HuH-7 (cell line): ENCODE data around the gene VWC2.
A peak's percentile ranks its signal among the peaks of the same experiment; 100 is the strongest.

Source experiments
- DNase-seq: peaks from one replicate; pipeline ENCODE4 v3.0.0; 2011; ENCODE audit warnings: low spot score

Gene VWC2

DNA sequence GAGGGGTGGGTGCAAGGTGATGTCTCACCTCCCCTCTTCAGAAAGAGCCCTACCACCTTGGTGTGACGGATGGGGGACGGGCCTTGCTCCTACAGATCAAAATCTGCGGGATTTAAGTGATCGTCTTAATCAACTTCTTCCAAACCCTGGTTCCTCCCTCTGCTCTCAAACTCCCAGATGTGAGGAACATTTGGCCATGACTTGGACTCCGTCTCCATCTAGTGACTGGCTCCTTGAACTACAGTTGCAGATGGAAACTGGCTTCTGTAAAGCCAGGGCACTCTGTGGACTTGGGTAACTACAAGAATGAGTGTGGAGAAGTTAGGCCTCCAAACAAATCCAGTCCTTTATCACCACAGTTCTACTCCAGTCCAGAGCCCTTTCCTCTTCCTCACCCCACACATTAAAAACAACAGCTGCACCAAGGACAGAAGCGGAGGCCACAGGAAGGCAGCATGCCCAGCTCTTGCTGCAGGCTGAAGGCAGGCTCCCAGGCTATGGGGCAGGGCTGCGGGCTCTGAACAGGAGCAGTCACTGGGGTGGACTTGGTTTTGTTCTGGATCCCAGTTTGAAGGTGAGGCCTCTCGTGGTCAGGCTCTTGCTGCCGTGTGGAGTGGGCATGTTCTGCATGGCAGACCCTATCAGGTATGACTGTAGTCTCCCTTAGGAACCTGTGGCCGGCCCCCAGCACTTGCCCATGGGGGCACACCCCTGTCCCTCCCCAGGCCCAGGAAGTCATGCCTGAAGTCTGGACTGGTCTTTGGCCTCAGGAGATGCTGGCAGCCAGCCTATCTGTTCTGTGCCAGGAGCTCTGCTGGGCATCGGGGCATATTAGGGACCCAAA lies 79.4 kb downstream of the VWC2 start:
- peak; percentile 63 for DNase-seq

DNA sequence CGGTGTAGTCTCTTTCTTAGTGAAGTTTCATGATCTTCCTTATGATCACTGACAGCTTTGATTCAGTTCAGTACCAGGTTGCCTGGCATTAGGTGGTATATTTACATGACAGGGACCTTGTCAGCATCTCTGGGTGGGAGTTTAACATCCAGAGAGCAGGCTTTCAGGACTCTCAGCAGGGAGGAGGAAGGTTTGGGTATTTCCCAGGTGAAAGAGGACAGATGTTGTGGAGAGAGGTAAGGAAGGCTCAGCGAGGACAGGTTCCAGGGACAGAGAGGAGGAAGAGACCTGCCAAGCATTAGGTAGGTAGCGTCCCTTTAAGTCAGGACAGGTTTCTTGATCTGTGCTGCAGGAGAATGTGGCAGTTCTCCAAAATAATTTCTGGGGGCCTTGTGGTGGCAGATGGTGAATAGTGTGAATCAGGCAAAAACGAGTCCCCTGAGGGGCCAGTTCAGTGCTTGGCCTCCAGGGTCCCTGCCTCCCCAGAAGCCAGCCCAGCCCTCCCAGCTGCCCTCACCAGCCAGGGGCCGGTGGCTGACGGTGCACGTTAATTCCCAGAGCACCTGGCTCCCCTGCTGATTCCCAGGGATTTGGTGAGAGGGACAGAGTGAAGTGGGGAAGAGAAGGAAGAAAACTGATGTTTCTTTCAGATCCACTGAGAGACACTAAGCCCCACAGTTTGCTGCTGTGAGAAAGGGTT lies 82.0 kb downstream of the VWC2 start:
- no peak for DNase-seq

DNA sequence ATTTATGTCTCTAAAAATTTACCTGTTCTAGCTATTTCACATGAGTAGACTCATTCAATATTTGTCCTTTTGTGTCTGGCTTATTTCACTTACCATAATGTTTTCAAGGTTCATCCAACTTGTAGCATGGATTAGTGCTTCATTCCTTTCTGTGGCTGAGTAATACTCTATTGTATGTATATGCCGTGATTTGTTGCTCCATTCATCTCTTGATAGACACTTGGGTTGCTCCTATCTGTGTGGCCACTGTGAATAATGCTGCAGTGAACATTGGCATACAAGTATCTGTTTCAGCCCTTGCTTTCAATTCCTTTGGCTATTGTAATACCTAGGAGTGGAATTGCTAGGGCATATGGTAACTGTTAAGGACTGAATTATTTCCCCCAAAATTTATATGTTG lies 86.9 kb downstream of the VWC2 start:
- no peak for DNase-seq

DNA sequence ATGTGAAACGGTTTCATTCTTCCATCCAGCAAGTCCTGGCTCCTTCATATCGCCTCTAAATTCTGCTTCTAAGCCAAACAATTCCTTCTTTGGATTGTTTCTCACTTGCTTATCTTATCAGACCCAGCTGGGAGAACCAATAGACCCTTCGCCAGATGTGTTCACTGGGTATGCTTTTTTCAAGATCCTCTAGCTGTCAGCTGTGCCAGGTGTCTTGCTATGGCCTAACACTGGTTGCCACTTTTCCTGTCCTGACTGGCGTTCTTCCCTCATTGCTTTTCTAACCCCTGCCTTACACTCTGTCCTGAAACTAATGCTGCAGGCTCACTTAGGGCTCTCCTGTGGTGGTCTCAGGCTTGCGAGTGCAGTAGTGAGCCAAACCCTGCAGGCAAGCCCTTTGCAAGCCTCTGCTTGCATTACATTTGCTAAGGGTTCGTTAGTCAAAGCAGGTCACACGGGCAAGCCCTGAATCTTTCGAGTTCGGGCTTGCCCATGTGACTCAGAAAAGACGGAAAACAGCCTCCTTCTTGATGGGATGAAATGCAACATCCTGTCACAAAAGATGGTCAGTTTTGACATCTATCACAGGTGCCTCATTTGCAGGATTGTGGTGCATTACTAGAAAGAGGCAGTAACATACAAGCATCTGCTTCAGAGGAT lies 92.8 kb downstream of the VWC2 start:
- no peak for DNase-seq

DNA sequence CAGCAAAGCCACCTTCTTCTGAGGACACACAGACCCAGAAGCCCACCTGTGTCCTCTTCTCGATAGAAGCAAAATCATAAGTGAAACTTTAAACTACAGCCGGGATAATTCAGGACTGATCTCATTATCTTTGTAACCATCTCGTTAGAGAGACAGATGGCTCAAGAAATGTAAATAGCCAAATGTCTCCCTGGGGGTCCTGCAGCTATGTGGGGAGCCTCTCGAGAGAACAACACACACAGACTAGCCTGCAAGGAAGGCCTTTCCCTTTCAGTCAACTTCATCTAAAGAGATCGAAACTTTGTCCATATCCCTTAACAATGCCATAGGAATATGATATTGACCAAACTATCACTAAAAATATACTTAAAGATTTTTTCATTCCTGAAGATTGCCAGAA lies 93.5 kb downstream of the VWC2 start:
- no peak for DNase-seq

DNA sequence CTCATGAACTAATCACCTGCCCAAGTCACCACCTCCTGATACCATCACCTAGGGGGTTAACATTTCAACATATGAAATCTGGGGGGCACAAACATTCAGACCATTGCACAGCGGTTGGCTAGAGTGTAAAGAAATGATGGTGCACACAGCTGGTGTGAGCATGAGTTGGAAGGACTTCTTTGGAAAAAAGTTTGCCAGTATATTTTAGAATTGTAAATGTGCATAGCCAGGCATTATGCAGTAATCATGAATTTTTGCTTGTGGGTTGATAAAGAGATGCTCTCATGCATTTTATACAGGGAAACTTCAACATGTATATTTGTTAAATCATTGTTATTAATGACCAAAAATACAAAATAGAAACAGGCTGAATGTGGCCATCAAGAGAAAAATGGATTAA lies 100.0 kb downstream of the VWC2 start:
- no peak for DNase-seq

DNA sequence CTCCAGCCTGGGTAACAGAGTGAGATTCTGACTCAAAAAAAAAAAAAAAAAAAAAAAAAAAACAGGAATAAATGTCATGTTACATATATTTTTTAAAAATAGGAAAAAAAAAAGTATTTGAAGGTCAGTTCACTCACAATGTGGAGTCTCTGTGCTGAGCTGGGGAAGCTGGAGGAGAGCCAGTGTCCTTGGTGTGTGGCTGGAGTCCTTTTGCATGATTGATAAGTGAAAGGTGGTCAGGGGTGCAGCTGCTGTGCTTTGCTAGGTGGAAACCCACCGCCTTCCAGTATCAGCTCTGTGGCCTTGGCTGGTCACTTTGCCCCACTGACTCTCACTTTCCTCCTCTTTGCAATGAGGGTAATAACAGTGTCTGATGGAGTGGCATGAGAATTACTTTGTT lies 101.9 kb downstream of the VWC2 start:
- no peak for DNase-seq

DNA sequence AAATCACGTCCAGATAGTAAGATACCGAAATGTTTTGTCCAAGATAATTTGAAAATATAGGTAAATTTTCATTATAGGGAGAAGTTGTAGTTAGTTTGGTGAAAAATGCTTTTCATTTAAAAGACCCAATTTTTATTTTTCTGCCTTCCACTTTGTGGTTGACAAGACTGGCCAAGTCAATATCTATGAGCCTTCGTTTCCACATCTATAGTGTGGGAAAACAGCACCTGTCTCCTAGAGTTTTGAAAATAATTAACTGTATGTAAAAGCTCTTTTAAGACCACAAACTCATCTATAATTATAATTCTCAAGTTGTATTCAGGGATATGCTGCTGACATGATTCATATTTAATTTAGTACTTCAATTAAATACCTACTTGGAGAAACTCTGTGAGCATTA lies 102.8 kb downstream of the VWC2 start:
- DNase-seq, result no peak

DNA sequence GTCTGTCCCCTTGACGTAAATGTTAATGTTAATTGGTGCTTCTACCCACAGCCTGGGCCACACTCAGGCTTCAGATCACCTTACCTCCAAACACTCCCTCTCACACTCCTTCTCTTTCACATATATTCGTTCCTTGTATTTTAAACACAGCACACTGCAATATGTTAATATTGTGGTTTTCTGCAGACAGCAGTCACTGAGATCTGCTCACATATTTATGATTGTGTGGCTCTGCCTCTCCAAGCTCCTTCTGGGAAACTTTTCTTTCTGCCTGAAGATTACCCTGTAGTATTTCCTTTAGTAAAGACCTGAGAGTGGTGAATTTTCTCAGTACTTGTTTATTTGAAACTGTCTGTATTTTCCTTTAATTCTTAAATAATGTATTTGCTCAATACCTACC lies 104.7 kb downstream of the VWC2 start:
- no peak for DNase-seq

DNA sequence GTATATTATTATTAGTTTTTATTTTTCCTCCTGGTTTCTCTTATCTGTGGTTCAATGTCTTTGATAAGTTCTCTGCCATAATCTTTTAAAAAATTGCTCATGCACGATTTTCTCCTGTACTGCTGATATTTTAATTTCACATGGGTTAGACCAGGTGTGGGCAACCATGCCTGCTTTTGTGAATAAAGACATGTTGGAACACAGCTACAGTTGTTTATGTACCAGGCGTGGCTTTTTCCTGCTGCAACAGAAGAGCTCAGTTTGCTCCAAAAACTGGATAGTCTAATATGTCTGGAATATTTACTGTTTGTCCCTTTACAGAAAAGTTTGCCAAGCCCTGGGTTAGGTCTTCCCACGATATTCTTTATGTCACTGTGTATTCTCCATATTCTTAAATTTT lies 105.2 kb downstream of the VWC2 start:
- no peak for DNase-seq

DNA sequence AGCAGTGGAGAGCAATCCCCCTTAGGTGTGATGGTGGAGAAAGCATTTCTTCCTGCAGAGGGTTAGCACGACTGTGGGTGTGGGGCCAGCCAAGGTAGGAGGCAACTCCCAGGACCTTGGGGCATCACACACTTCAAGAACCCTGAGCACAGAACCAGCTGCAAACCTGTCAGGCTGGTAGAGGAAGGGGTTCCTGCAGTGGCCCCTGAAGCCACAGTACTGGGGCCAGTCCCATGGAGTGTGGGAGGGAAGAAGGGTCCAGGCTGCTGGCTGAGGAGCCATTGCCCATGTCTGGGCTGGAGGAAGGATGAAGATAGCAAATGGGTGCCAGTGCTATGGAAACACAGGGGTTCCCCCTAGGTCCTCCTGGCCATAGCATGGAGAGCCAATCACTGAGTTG lies 110.5 kb downstream of the VWC2 start:
- DNase-seq, result no peak

DNA sequence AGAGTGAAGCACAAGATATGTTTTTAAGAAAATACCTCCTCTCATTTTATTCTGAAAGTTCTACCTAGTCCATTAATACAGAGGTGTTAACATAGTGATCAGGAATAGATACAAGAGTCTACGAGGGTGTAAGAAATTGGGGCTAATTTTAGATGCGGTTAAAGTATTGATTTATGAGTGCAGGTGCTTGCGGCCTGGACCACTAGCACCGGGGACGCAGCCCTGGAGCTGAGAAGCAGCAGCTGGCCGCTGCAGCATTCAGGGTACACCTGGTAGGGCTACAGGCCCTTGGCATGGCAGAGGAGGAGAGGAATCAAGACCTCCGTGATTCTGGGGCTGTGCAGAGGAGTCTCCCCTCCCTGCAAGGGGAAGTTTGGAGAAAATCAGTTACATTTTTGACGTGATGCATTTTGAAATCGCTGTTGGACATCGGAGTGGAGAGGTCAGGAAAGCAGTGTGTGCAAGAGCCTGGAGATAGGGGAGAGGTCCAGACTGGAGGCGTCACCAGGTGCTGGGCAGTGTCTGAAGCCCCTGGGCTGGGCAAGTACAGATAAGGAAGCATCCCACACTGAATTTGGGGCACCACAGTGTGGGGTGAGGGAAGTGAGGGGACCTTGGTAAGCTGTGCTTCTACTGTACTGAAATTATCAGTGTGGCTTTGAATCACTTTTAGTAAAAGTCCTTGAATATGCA lies 112.3 kb downstream of the VWC2 start:
- DNase-seq, result no peak

DNA sequence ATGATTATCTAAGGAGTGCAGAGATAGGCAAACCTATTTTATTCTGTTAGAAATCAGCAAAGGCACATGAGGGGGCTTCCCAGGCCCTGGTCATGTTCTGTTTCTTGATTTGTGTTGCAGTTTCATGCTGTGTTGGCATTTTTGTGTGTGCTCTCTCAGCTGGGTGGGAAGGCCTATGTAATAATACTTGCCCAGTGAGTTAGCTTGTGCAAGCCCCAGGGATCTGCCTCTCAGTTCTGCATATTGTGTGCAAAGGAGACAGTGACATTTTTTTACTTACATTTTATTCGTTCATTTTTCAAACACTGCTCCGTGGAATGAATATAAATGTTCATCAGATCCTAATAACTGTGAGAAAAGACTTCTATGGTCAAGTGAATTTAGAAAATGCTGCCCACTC lies 119.0 kb downstream of the VWC2 start:
- DNase-seq, result no peak

DNA sequence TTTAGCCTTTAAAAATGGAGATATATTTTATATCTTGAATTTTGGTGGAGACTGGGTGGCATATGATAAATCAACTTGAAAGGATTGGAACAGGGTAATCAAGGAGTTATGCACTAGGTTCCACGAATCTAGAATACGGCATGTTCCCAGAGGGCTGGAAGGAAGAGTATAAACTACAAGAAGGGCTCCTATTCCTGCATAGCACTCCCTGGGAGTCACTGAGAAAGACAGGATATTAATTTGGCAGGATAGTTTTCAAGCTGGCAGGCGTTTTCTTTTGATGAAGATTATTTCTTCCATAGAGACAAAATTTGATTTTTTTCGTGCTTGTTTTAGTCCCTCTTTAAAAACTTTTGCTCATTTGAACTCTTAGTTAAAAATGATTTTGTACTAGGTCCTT lies 119.7 kb downstream of the VWC2 start:
- DNase-seq, result no peak

DNA sequence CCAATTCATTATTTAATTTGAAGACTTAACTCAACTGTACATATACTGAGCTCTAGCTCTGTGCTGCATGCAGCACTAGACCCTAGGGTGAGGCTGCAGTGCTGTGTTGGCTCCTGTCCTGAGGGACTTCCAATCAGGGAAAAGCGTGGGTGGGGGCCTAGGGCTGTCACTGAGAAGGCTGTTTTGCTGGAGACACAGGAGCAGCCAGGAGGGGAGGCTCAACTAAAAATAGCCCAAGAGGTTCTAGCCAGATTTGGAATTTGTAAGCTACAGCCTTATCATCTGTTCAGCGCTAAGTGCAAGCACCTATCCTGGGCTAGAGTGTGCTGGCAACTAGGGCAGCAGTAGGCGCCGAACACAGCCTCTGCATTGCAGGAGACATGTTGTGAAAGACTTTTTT lies 121.1 kb downstream of the VWC2 start:
- DNase-seq, result no peak

DNA sequence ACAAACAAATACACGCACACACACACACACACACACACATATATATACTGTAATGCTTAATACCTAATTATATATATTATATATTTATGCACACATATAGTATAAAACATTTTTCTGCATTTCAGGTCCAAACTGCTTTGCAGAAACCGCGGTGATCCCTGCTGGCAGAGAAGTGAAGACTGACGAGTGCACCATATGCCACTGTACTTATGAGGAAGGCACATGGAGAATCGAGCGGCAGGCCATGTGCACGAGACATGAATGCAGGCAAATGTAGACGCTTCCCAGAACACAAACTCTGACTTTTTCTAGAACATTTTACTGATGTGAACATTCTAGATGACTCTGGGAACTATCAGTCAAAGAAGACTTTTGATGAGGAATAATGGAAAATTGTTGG lies 138.5 kb downstream of the VWC2 start:
- no peak for DNase-seq

DNA sequence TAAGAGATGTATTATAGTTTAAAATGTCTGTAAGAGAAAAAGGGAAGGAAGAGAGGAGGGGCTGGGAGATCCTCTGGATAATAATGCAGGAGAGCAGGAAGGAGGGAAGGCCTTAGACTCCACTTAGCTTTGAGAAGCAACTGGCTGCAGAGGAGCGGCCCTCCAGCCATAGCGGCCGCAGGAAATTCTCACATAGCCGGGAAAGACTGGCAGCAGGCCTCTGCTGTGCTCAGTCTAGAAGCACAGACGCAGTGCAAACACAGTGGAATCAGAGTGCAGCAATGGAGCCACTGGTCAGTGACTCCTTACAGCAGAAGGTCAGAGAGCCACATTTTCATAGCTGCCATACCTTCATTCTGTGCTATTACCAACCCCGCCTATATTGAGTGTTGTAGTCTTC lies 153.3 kb downstream of the VWC2 start:
- no peak for DNase-seq

DNA sequence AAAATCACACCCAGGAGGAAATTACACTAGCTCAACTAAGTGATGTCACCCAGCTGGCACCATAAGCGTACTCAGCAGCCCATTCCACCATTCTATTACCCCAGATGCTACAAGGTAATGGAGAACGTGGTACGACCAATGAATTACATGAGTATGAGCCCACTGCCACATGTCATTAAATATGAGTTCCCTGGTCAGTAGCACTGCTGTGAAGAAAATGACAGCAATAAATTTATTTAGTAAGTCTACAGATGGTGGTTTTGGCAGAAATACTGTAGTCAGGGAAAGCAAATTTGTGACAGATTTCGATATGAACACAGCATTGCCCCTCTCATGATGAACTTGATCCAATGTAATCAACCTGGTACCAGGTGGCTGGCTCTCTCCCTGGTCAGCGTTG lies 154.2 kb downstream of the VWC2 start:
- DNase-seq, result no peak

DNA sequence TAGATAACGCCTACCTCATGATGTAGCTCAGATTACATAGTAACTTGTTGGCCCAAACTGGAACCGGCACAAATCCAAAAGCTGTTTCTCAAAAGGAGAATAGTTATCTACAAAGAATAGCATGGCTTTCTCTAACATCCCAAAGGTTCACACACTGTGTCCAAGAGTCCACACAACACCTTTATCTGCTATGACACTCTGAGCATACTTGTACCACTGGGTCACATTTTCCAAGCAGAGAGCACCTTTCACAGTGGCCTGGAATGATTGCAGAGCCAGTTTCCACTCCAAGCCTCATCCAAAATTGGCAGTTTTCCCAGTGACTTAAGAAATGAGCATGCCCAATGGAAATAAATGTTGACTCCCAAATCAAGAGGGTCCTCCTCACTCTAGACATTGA lies 155.3 kb downstream of the VWC2 start:
- no peak for DNase-seq

DNA sequence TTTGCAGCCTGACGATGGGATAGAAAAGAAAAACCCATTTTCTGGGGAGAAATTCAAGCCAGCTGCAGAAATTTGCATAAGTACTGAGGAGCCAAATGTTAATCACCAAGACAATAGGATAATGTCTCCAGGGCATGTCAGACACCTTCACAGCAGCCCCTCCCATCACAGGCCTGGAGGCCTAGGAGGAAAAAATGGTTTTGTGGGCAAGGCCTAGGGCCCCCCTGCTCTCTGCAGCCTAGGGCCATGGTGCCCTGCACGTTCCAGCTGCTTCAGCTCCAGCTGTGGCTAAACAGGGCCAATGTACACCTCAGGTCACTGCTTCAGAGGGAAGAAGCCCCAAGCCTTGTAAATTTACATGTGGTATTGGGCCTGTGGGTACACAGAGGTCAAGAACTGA lies 158.2 kb downstream of the VWC2 start:
- no peak for DNase-seq

DNA sequence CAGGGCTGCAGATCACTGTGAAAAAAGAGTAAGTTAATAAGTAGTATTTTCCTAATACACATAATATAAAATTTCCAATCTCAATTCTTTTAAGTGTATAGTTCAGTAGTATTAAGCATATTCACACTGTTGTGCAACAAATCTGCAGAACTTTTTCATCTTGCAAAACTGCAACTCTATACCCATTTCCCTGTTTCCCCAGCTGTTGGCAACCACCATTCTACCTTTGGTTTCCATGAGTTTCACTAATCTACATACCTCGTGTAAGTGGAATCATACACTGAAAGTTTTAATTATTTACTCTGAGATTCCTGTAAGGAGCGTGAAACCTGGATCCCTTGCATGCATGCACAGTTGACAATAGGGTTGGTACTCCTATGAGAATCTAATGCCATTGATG lies 164.2 kb downstream of the VWC2 start:
- no peak for DNase-seq
